Measurements from ENCODE around the gene ITFG1. TPM values are rescaled to one million over a fixed set of nuclear protein-coding genes. Genes with fewer than 3 reads are reported as not detected.

The ITFG1 gene
- total and polyA plus RNA-seq, 2 of the 8 experiments (the other 6 are each of a cell fraction or from before 2014, with no cell fraction given), result 13.8 to 22.2 TPM

GRCh38 chr16:47142821-47143676 lies 317.8 kb downstream of the ITFG1 start:
- 1% methylated on average over 61 of the region's 111 CpGs; no CpG with 5 or more reads in 1 of the 2 experiments for WGBS, 2 experiments (ENCODE audit: extremely low coverage in 1 of 2, insufficient coverage in 1 of 2, insufficient read length in 1 of 2, insufficient replicate concordance in 2 of 2, low coverage in 1 of 2, low lambda C conversion rate in 2 of 2, missing lambda C conversion rate in 1 of 2)
- Histone ChIP-seq H3K9ac (replicated peaks in 1 of 4; ENCODE audit: extremely low read depth in 1 of 4, low read depth in 3 of 4, low read length in 3 of 4) (peak overlapping the region in 3 of 4 experiments; percentile 51 to 66 (median 64); a peak in 6 of 7 replicates), H3K4ac (replicated peaks; ENCODE audit: insufficient read length, low read depth, low read length) (no peak overlapping the region), H4K8ac (ENCODE audit: extremely low read depth, insufficient read depth, low read length) (peak overlapping the region; percentile 78; the same call in 1 of the 2 replicates), H3K14ac (ENCODE audit: insufficient read length) (no peak overlapping the region), H2BK20ac (ENCODE audit: low read length) (no peak overlapping the region), H3K9me3 (ENCODE audit: insufficient read depth in 2 of 2, low read depth in 1 of 2, low read length in 1 of 2) (no peaks in the 10 kb centered on the region), H3K56ac (replicated peaks; ENCODE audit: insufficient read length, low read depth, low read length) (no peak overlapping the region), H3K27ac (ENCODE audit: low read depth, low read length) (no peak overlapping the region), H3K79me2 (ENCODE audit: control insufficient read depth in 1 of 2, insufficient read depth in 2 of 2, low read length in 2 of 2) (peaks cover 0 to 23% of the 10 kb centered on the region in 2 experiments; a peak in 2 of 4 replicates), H2AK5ac (ENCODE audit: low read depth, low read length) (no peak overlapping the region), H3K36me3 (ENCODE audit: control insufficient read depth in 2 of 4, insufficient read depth in 4 of 4, low read length in 3 of 4) (no peaks in the 10 kb centered on the region), H4K91ac (replicated peaks; ENCODE audit: insufficient read length, low read length) (no peak overlapping the region), H4K20me1 (replicated peaks in 1 of 2; ENCODE audit: control insufficient read depth in 1 of 2, insufficient read depth in 2 of 2, low read length in 2 of 2) (peaks cover 2% of the 10 kb centered on the region in 2 experiments), H2BK5ac (ENCODE audit: low read depth, low read length) (no peak overlapping the region), H3K4me1 (replicated peaks in 1 of 4; ENCODE audit: control insufficient read depth in 3 of 4, insufficient read depth in 4 of 4, low read length in 3 of 4) (0 out of 7 replicates have a peak, but pooled peaks cover 0 to 2% (median 0%) of the 10 kb centered on the region in 4 experiments), H4K5ac (ENCODE audit: insufficient read length, low read depth, low read length) (peak overlapping the region; percentile 25), H2BK120ac (replicated peaks; ENCODE audit: low read depth, low read length) (no peak overlapping the region), H2AFZ (ENCODE audit: low read length) (peak overlapping the region; percentile 77; the same call in 1 of the 2 replicates), H3K4me3 (ENCODE audit: extremely low read depth in 1 of 4, insufficient read depth in 2 of 4, low read depth in 3 of 4, low read length in 4 of 4) (peak overlapping the region; percentile 51 to 79 (median 70)), H2BK15ac (ENCODE audit: low read length) (no peak overlapping the region), H2BK12ac (ENCODE audit: low read depth, low read length) (no peak overlapping the region), H3K23me2 (ENCODE audit: low read depth, low read length) (peaks cover 2% of the 10 kb centered on the region; the same call in 1 of the 2 replicates), H3K27me3 (replicated peaks in 1 of 4; ENCODE audit: control insufficient read depth in 3 of 4, extremely low read depth in 1 of 4, insufficient read depth in 3 of 4, low read length in 3 of 4) (peaks cover 2 to 31% (median 19%) of the 10 kb centered on the region in 4 experiments), H3K4me2 (ENCODE audit: insufficient read depth in 1 of 2, low read depth in 2 of 2, low read length in 2 of 2) (peak overlapping the region; percentile 38 to 67), H3K18ac (ENCODE audit: extremely low read depth, low read length) (no peak overlapping the region), H3K79me1 (ENCODE audit: low read depth, low read length) (no peaks in the 10 kb centered on the region), H3K23ac (ENCODE audit: insufficient read length) (no peak overlapping the region)
- CTCF ChIA-PET (ENCODE audit: partially characterized antibody), result interaction anchor here (0.7 to 5.2 kb wide), 35 partner anchors 10 to 1023 kb away, joined by 3 to 27 read pairs (median 4); partner anchors contain the start of genes ITFG1 and PHKB
- FAIRE-seq (no peak), DNase-seq (ENCODE audit: low read depth in 1 of 2, low spot score in 2 of 2) (peak in 1 of 2 experiments; percentile 91)
- POLR2A ChIA-PET (ENCODE audit: partially characterized antibody), result interaction anchor here (0.6 to 1.7 kb wide), 5 partner anchors 11 to 741 kb away, joined by 3 to 5 read pairs (median 4); partner anchors contain the start of genes DNAJA2, ITFG1 and PHKB
- peak; percentile 36 to 72; a peak in 3 of 4 replicates for TF ChIP-seq RAD21 (IDR thresholded peaks at IDR 0.05 in 1 of 2, conservative IDR thresholded peaks at IDR 0.05 in 1 of 2; ENCODE audit: low read depth in 2 of 2, low read length in 2 of 2)
- no peak for TF ChIP-seq JUN (IDR thresholded peaks at IDR 0.05; ENCODE audit: low read depth, low read length)
- TF ChIP-seq YY1 (IDR thresholded peaks at IDR 0.05; ENCODE audit: low read depth, low read length), result peak; percentile 26; the same call in 1 of the 2 replicates
- 0 out of 2 replicates have a peak, but pooled peaks have one; percentile 24 for TF ChIP-seq RBBP5 (IDR thresholded peaks at IDR 0.05; ENCODE audit: borderline replicate concordance, low read depth, low read length)
- 0 out of 4 replicates have a peak, but pooled peaks of 1 of the 2 experiments have one; percentile 7 for TF ChIP-seq SIN3A (conservative IDR thresholded peaks at IDR 0.05 in 1 of 2, IDR thresholded peaks at IDR 0.05 in 1 of 2; ENCODE audit: low read depth in 1 of 2, low read length in 2 of 2)
- TF ChIP-seq CREB1 (IDR thresholded peaks at IDR 0.05), result peak; percentile 53
- TF ChIP-seq CTCF (IDR thresholded peaks at IDR 0.05; ENCODE audit: control extremely low read depth in 1 of 3, insufficient read depth in 1 of 3, low read depth in 1 of 3, low read length in 3 of 3), result peak; percentile 69 to 87 (median 75)

All from H1 (cell line).